HG03045 (cell line): ENCODE measurements around the gene CD86.

ENCODE experiments used
- ATAC-seq: cut with Tn5 transposase; IDR thresholded peaks from one replicate; pipeline ENCODE4 v1.9.1; 2021; ENCODE audit warnings: mild to moderate bottlenecking, moderate library complexity; ENCODE audit not compliant: unreplicated experiment

The CD86 gene

GRCh38 chr3:122091602-122092295 is 36.6 kb downstream of the CD86 start:
- peak; percentile 52 for ATAC-seq

GRCh38 chr3:122092460-122093165 is 37.5 kb downstream of the CD86 start:
- ATAC-seq = no peak

- ATAC-seq = peak; percentile 45
Observed at GRCh38 chr3:122094125-122094524, 39.0 kb downstream of the CD86 start.

DNA sequence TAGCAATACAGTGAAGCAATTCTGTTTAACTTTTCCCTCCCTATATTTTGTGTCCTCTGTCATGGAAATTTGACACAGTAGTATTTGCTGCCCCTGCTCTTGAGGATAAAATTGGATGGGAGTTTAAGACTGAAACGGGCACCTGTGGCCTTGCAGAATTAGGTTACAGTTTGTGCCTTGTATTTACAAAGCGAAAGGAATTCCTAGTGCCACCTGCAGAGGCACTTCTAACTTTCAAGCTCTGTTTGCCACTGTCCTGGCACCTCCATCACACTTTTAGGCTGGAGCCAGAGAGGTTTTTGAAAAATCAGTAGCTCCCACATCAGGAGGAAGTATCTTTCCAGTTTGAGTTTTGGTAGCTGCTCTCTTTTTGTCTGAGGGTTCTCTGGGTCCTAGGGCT is 39.5 kb downstream of the CD86 start:
- ATAC-seq = no peak

DNA sequence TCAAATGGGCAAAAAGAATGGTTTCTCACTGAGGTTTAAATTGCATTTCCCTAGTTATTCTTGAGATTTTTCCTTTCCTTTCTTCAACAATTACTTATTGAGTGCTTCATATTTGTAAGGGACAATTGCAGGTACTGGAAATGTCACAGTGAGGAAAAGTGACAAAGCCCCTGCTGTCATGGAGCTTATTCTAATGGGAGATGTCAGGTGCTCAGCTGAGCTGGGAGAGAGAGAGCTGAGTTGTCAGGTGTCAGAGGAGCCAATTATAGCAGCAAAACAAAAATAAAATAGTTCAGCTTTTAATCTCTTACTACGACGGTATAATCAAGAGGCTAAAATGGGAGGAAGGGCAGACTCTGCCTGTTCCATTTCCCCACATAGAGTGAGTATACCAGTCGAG is 42.0 kb downstream of the CD86 start:
- ATAC-seq = no peak

GRCh38 chr3:122098611-122099010 is 43.4 kb downstream of the CD86 start:
- no peak for ATAC-seq

- ATAC-seq = no peak
Observed at GRCh38 chr3:122099255-122099654, 44.1 kb downstream of the CD86 start.

DNA sequence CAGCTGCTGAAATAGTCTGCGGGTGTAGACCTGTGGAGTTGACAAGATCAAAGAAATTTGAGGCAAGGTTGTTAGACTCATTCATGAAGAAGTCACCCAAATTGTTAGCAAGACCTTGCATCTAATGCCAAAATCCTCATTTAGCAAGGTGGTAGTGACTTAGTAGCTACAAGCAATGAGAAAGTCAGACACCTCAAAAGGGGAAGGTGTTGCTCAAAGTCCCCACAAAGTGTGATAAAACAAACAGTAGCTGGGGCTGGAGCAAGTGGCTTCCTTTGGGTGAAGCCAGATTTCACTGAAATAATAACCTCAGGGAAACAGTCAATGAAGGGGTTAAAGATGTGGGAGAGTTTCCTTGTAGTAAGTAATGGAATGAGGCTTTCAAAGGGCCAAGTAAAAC is 44.9 kb downstream of the CD86 start:
- no peak for ATAC-seq

GRCh38 chr3:122100591-122101463 is 45.7 kb downstream of the CD86 start:
- ATAC-seq = peak; percentile 31

DNA sequence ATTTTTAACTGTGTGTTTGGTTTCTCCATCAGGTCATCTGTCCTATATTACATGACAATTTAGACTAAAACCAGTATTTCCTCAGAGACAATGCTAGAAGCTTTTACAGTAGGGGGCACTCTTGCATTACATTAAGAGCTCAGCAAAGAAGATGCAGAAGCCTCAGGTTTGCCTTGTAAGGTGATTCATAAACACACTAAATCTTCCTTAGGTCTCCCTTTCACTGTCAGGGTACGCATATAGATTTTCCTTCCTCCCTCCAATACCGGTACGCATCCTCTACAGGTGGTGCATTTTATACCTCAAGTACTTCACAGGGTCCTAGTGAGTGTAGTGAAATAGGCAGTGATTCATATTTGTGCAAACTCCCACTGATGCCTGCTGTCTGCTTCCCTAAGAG is 46.5 kb downstream of the CD86 start:
- no peak for ATAC-seq

- ATAC-seq = peak; percentile 45
Observed at GRCh38 chr3:122102191-122102935, 47.2 kb downstream of the CD86 start.

GRCh38 chr3:122103821-122104514 is 48.8 kb downstream of the CD86 start:
- ATAC-seq = peak; percentile 33

- ATAC-seq = no peak
Observed at GRCh38 chr3:122104515-122105194, 49.5 kb downstream of the CD86 start.

GRCh38 chr3:122105626-122106025 is 50.5 kb downstream of the CD86 start:
- no peak for ATAC-seq

GRCh38 chr3:122107171-122107570 is 52.0 kb downstream of the CD86 start:
- no peak for ATAC-seq

GRCh38 chr3:122111974-122112373 is 56.8 kb downstream of the CD86 start:
- no peak for ATAC-seq

DNA sequence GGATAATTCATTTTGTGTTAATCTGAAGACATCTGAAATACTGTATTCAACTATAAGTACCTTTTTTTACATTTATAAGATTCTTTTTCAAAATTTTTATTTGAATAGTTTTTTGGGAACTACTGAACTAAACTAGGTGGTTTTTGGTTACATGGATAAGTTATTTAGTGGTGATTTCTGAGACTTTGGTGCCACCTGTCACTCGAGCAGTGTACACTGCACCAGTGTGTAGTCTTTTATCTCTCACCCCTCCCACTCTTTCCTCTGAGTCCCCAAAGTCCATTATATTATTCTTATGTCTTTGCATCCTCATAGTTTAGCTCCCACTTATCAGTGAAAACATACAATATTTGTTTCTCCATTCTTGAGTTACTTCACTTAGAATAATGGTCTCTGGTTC is 57.6 kb downstream of the CD86 start:
- no peak for ATAC-seq

- no peak for ATAC-seq
Observed at GRCh38 chr3:122123850-122124249, 68.7 kb downstream of the CD86 start.

DNA sequence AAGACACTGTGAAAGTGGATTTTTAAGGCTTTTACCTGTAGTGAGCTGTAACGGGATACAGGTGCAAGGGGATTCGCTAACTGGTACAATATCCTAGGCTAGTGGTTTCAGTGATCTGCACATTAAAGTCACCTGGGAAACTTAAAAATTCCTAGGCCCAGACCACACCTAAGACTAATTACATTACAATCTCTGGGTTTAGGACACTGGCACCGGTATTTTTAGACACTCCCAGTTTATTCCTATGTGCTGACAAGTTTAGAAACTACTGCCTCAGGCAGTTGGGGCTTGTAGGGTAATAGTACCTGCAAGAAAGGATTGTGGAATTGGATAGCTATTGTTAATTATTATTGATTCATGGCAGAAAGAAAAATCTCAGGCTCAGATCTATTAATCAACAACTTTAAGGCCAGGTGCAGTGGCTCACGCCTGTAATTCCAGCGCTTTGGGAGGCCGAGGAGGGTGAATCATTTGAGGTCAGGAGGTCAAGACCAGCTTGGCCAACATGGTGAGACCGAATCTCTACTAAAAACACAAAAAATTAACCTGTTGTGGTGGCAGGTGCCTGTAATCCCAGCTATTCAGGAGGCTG is 77.9 kb downstream of the CD86 start:
- ATAC-seq = no peak
